HG02885 (cell line): ENCODE measurements around the gene FOLR1.

Source experiments
- ATAC-seq: cut with Tn5 transposase; IDR thresholded peaks from one replicate; pipeline ENCODE4 v1.9.1; 2021; ENCODE audit warnings: mild to moderate bottlenecking; ENCODE audit not compliant: unreplicated experiment, poor library complexity

FOLR1 gene

GRCh38 chr11:72222907-72223614, 31.1 kb downstream of the FOLR1 start:
- ATAC-seq: peak; percentile 71

GRCh38 chr11:72223615-72224563, 31.9 kb downstream of the FOLR1 start:
- peak; percentile 57 for ATAC-seq

GRCh38 chr11:72224564-72225410, 32.8 kb downstream of the FOLR1 start, which contains the start of gene INPPL1:
Gene INPPL1, plus strand, starts transcription at chr11:72224767. Its CDS starts 218 bp downstream, at chr11:72224985.
- no peak for ATAC-seq

- ATAC-seq: no peak
These were observed 33.5 kb downstream of the FOLR1 start for GRCh38 chr11:72225411-72225951.

- no peak for ATAC-seq
These were observed 34.8 kb downstream of the FOLR1 start for GRCh38 chr11:72226701-72227100.

- ATAC-seq: no peak
These were observed 35.6 kb downstream of the FOLR1 start for GRCh38 chr11:72227316-72228228.

GRCh38 chr11:72228229-72228843, 36.4 kb downstream of the FOLR1 start:
- ATAC-seq: no peak

- no peak for ATAC-seq
These were observed 36.9 kb downstream of the FOLR1 start for GRCh38 chr11:72228844-72229231.

GRCh38 chr11:72229336-72229924, 37.5 kb downstream of the FOLR1 start:
- ATAC-seq: no peak

- no peak for ATAC-seq
These were observed 38.2 kb downstream of the FOLR1 start for GRCh38 chr11:72229925-72230763.

- ATAC-seq: no peak
These were observed 38.9 kb downstream of the FOLR1 start for GRCh38 chr11:72230764-72231365.

GRCh38 chr11:72231396-72232259, 39.7 kb downstream of the FOLR1 start:
- ATAC-seq: no peak

- no peak for ATAC-seq
These were observed 40.5 kb downstream of the FOLR1 start for GRCh38 chr11:72232260-72233055.

GRCh38 chr11:72233056-72233772, 41.3 kb downstream of the FOLR1 start:
- ATAC-seq: no peak
